ENCODE measurements around the gene OR5W2. TPM values are rescaled to one million over a fixed set of nuclear protein-coding genes. Genes with fewer than 3 reads are reported as not detected.
A peak's percentile ranks its signal among the peaks of the same experiment; 100 is the strongest.

Gene OR5W2
- polyA plus RNA-seq, 1 donor from 2014 or later, result not detected

- Histone ChIP-seq H3K79me2 (replicated peaks; ENCODE audit: insufficient read depth, low read length) (no peaks in the 10 kb centered on the region), H3K36me3 (ENCODE audit: insufficient read depth, low read length) (no peaks in the 10 kb centered on the region), H3F3A (ENCODE audit: insufficient read depth, low read length, poor library complexity, severe bottlenecking) (no peaks in the 10 kb centered on the region), H4K20me1 (ENCODE audit: insufficient read depth) (no peaks in the 10 kb centered on the region), H3K4me2 (ENCODE audit: low read length) (no peak overlapping the region), H3K27me3 (ENCODE audit: insufficient read depth, low read depth, low read length) (no peaks in the 10 kb centered on the region), H3K9me3 (ENCODE audit: low read length) (no peaks in the 10 kb centered on the region), H3K9me2 (ENCODE audit: insufficient read depth, low read length) (no peaks in the 10 kb centered on the region), H3K27ac (ENCODE audit: low read length) (no peak overlapping the region), H3K9ac (ENCODE audit: low read length) (no peak overlapping the region), H2AFZ (ENCODE audit: low read depth, low read length) (no peak overlapping the region), H3K4me3 (ENCODE audit: low read length) (no peak overlapping the region)
- no peak for TF ChIP-seq SMC3 (conservative IDR thresholded peaks at IDR 0.05; ENCODE audit: poor library complexity)
- TF ChIP-seq RAD21 (conservative IDR thresholded peaks at IDR 0.05), result no peak
- no peak for TF ChIP-seq MXI1 (conservative IDR thresholded peaks at IDR 0.05; ENCODE audit: poor library complexity, severe bottlenecking)
- TF ChIP-seq EZH2 (IDR thresholded peaks at IDR 0.05; ENCODE audit: borderline replicate concordance, insufficient read depth, low read length, poor library complexity, severe bottlenecking), result no peak
- TF ChIP-seq REST (IDR thresholded peaks at IDR 0.05; ENCODE audit: borderline replicate concordance), result no peak
- no peak for TF ChIP-seq CTCF (IDR thresholded peaks at IDR 0.05; ENCODE audit: poor library complexity, severe bottlenecking)
- no peak for TF ChIP-seq POLR2AphosphoS5 (IDR thresholded peaks at IDR 0.05)
- no peak for TF ChIP-seq EP300 (conservative IDR thresholded peaks at IDR 0.05; ENCODE audit: poor library complexity, severe bottlenecking)
- TF ChIP-seq TAF1 (IDR thresholded peaks at IDR 0.05; ENCODE audit: low read depth), result no peak
These were observed 34.9 kb upstream of the OR5W2 start for GRCh38 chr11:55949330-55949729.

GRCh38 chr11:55942785-55943392 lies 28.5 kb upstream of the OR5W2 start:
- Histone ChIP-seq H3F3A (ENCODE audit: insufficient read depth, low read length, poor library complexity, severe bottlenecking) (no peaks in the 10 kb centered on the region), H3K4me2 (ENCODE audit: low read length) (no peak overlapping the region), H3K27ac (ENCODE audit: low read length) (no peak overlapping the region), H3K9me2 (ENCODE audit: insufficient read depth, low read length) (no peaks in the 10 kb centered on the region), H3K36me3 (ENCODE audit: insufficient read depth, low read length) (no peaks in the 10 kb centered on the region), H3K79me2 (replicated peaks; ENCODE audit: insufficient read depth, low read length) (no peaks in the 10 kb centered on the region), H2AFZ (ENCODE audit: low read depth, low read length) (no peak overlapping the region), H3K4me3 (ENCODE audit: low read length) (no peak overlapping the region), H3K27me3 (ENCODE audit: insufficient read depth, low read depth, low read length) (no peaks in the 10 kb centered on the region), H3K9me3 (ENCODE audit: low read length) (no peaks in the 10 kb centered on the region), H3K9ac (ENCODE audit: low read length) (no peak overlapping the region), H4K20me1 (ENCODE audit: insufficient read depth) (no peaks in the 10 kb centered on the region)
- TF ChIP-seq RAD21 (conservative IDR thresholded peaks at IDR 0.05), result peak; percentile 89
- TF ChIP-seq TAF1 (IDR thresholded peaks at IDR 0.05; ENCODE audit: low read depth), result no peak
- TF ChIP-seq SMC3 (conservative IDR thresholded peaks at IDR 0.05; ENCODE audit: poor library complexity), result peak; percentile 92
- no peak for TF ChIP-seq EZH2 (IDR thresholded peaks at IDR 0.05; ENCODE audit: borderline replicate concordance, insufficient read depth, low read length, poor library complexity, severe bottlenecking)
- no peak for TF ChIP-seq POLR2AphosphoS5 (IDR thresholded peaks at IDR 0.05)
- peak; percentile 87 for TF ChIP-seq CTCF (IDR thresholded peaks at IDR 0.05; ENCODE audit: poor library complexity, severe bottlenecking)
